Fibroblast of upper back skin (primary cell): ENCODE measurements around the gene ZBTB49.
"Not testable (repeated sequence)": the region's sequence is repeated elsewhere in the genome, so short reads cannot be mapped to it uniquely, and the experiment has no call there.

ENCODE experiments used
- DNase-seq: peaks from one replicate; pipeline ENCODE4 v3.0.0-alpha.2; 2013

ZBTB49 gene

GRCh38 chr4:4326166-4326565, 36.1 kb downstream of the ZBTB49 start:
- no peak for DNase-seq

GRCh38 chr4:4327652-4328121, 37.6 kb downstream of the ZBTB49 start:
- DNase-seq, result peak; percentile 5

GRCh38 chr4:4328206-4328605, 38.2 kb downstream of the ZBTB49 start:
- DNase-seq, result no peak

GRCh38 chr4:4328840-4329239, 38.8 kb downstream of the ZBTB49 start:
- DNase-seq, result no peak

GRCh38 chr4:4329496-4329895, 39.4 kb downstream of the ZBTB49 start:
- no peak for DNase-seq

GRCh38 chr4:4330794-4331193, 40.7 kb downstream of the ZBTB49 start:
- DNase-seq, result no peak

GRCh38 chr4:4332529-4332928, 42.5 kb downstream of the ZBTB49 start:
- DNase-seq, result no peak

GRCh38 chr4:4333265-4333706, 43.2 kb downstream of the ZBTB49 start:
- DNase-seq, result peak; percentile 80

- DNase-seq, result peak; percentile 24
These were observed 44.9 kb downstream of the ZBTB49 start for GRCh38 chr4:4334798-4335520.

GRCh38 chr4:4338210-4339001, 48.4 kb downstream of the ZBTB49 start:
- DNase-seq, result no peak

- DNase-seq, result no peak
These were observed 49.5 kb downstream of the ZBTB49 start for GRCh38 chr4:4339504-4340085.

- DNase-seq, result no peak
These were observed 52.0 kb downstream of the ZBTB49 start for GRCh38 chr4:4341861-4342650.

- DNase-seq, result no peak
These were observed 53.0 kb downstream of the ZBTB49 start for GRCh38 chr4:4343038-4343437.

GRCh38 chr4:4344915-4345527, 55.0 kb downstream of the ZBTB49 start:
- DNase-seq, result no peak

GRCh38 chr4:4347585-4347984, 57.5 kb downstream of the ZBTB49 start:
- no peak for DNase-seq

- DNase-seq, result not testable (repeated sequence)
These were observed 58.5 kb downstream of the ZBTB49 start for GRCh38 chr4:4348585-4348984.

GRCh38 chr4:4349867-4350266, 59.8 kb downstream of the ZBTB49 start:
- DNase-seq, result no peak

- no peak for DNase-seq
These were observed 60.9 kb downstream of the ZBTB49 start for GRCh38 chr4:4350909-4351308.

- no peak for DNase-seq
These were observed 65.3 kb downstream of the ZBTB49 start for GRCh38 chr4:4355302-4355701.

- no peak for DNase-seq
These were observed 66.3 kb downstream of the ZBTB49 start for GRCh38 chr4:4356106-4357041.
